Heart right ventricle (tissue), 16 donors: ENCODE results near the gene DROSHA. TPM values are rescaled to one million over a fixed set of nuclear protein-coding genes. Genes with fewer than 3 reads are reported as not detected.
A peak's percentile ranks its signal among the peaks of the same experiment; 100 is the strongest.

ENCODE experiments used
- ATAC-seq, 8 donors: fragments of 200-7000 bp; cut with Tn5 transposase; one replicate each; pipeline ENCODE4 v1.9.1; 2020; ENCODE audit warnings: mild to moderate bottlenecking in 8 of 8, moderate library complexity in 8 of 8, moderate number of reproducible peaks in 1 of 8
- DNase-seq, 2 donors: peaks; one replicate each; pipeline ENCODE4 v3.0.0-alpha.2; 2020
- H3K27ac ChIP-seq, 10 donors: fragments of 200-600 bp; sonication (generic) in 2 of 10; one replicate each; pipeline versions ENCODE4 v1.5.0 to v1.8.0; 2020 to 2022; ENCODE audit warnings: mild to moderate bottlenecking in 3 of 10
- H3K27me3 ChIP-seq, 7 donors: fragments of 200-600 bp; one replicate each; pipeline ENCODE4 v1.8.0; 2021 to 2022; ENCODE audit warnings: mild to moderate bottlenecking in 2 of 7
- H3K36me3 ChIP-seq, 9 donors: fragments of 200-600 bp; sonication (generic) in 1 of 9; one replicate each; pipeline versions ENCODE4 v1.5.0 to v1.8.0; 2020 to 2022; ENCODE audit warnings: mild to moderate bottlenecking in 2 of 9
- H3K4me1 ChIP-seq, 9 donors: fragments of 200-600 bp; sonication (generic) in 1 of 9; one replicate each; pipeline versions ENCODE4 v1.5.0 to v1.8.0; 2020 to 2022; ENCODE audit warnings: mild to moderate bottlenecking in 4 of 9
- H3K4me3 ChIP-seq, 10 donors: fragments of 200-600 bp; sonication (generic) in 2 of 10; one replicate each; pipeline versions ENCODE4 v1.5.0 to v1.8.0; 2020 to 2022; ENCODE audit warnings: mild to moderate bottlenecking in 7 of 10, moderate library complexity in 2 of 10
- H3K9me3 ChIP-seq, 11 donors: fragments of 200-600 bp in 10 of 11; sonication (generic) in 2 of 11; one replicate each; pipeline versions ENCODE4 v1.5.0 to v1.8.0; 2013 to 2022; ENCODE audit warnings: mild to moderate bottlenecking in 2 of 11, control low read depth in 1 of 11, moderate library complexity in 1 of 11
- WGBS, 2 donors: extraction: QIAGEN DNeasy Blood & Tissue Kit; methylation state at CpG; one replicate each; pipeline ENCODE4 v1.1.7; 2013; ENCODE audit warnings: inconsistent platforms in 1 of 2; 5-methylcytosine and 5-hydroxymethylcytosine counted together
- intact Hi-C, 10 donors: fragments of 100-400 bp; cut with DNase I; formaldehyde crosslinking; loops; one replicate each; pipeline versions ENCODE4 v1.11.1 to v1.14.2; 2022
- polyA plus RNA-seq, 2 donors: library from polyadenylated mRNA; stranded (reverse); fragments of 200-250 nt; gene quantifications; one replicate each; pipeline ENCODE4 v1.2.3, GENCODE V29; 2013
- total RNA-seq, 10 donors: library from RNA; stranded (reverse); fragmentation: NEBNext Ultra II Directional in 3 of 10; extraction: Animal tissue kit (Norgen Biotek cat#: 25700) in 3 of 10; gene quantifications; one replicate each; pipeline versions ENCODE4 v1.2.1 to v1.2.4, GENCODE V29; 2021 to 2023
- TF ChIP-seq, protein P1 (sequence below), 9 donors: fragments of 200-600 bp; sonication (generic) in 2 of 9; IDR thresholded peaks; one replicate each; pipeline versions ENCODE4 v1.5.0 to v1.8.0; 2021 to 2022; ENCODE audit warnings: antibody characterized with exemption in 9 of 9, mild to moderate bottlenecking in 5 of 9, moderate library complexity in 1 of 9
- donor health status: Arrhythmogenic right ventricular cardiomyopathy.
- donor health status: ischemic (EF 13 %, LVEDD 7.1; RV severe dilation, severe dysfunction).
- donor health status: healthy with polysubstance abuse.
- donor health status: DM: no; HTN: yes; CAD: no.
- donor health status: DM: no; HTN: no; CAD: no.
- donor health status: ischemic (EF 25% LVEDD 6.9; RV normal size, moderate dysfunction).
- donor health status: ischemic (EF 25% LVEDD 5.7; RV mildly dilated, moderate dysfunction).
- donor health status: healthy.
- donor health status: DM: yes; HTN: yes; CAD: no.
- donor health status: Ischemic cardiomyopathy.
- donor health status: ischemic (EF 35%, LVEDD 5.7; RV mildly dilated, moderate dysfunction).
- donor health status: nonischemic (EF 11% LVEDD 7.7; RV severe dilation, severe dysfunction).
- donor health status: DM: yes; HTN: yes; CAD: no.
- donor health status: PGD.
- donor health status: ischemic (EF 29% LVEDD 5.4; RV normal size, mild dysfunction).
- donor health status: nonischemic (EF 23%, LVEDD 6.1; RV moderate dilation, normal function).

Gene DROSHA
- total and polyA plus RNA-seq, 12 donors = 29.8 to 47.6 (median 36.2) TPM

DNA sequence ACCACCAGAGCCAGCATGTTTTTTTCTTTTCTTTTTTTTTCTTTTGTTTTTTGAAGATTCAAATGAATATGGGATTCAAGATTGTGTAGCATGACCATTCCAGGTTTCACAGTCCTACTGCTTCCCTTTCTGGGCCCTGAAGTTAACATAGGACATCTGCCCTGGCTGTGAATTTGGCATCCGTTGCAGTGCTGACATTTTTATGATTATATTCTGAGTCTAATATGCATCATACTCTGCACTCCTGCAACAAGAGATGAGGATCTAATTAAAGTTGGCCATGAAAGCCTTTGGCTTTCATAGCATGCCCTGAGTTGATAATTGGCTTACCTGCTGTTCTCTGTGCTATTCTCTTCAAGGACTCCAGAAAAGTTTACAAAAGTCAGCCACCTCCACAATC lies 30.1 kb upstream of the DROSHA start:
- H3K4me3 ChIP-seq = no peak overlapping the region
- WGBS, 2 donors = 31 to 48% methylated on average over 1 of the region's 1 CpG
- intact Hi-C loops = loop anchor here in 1 of 10 donors (10.0 kb wide), 1 partner anchor 523 kb away; no protein-coding TSS in a partner anchor
- no peaks in the 10 kb centered on the region for H3K27me3 ChIP-seq
- DNase-seq (no peak), ATAC-seq (peak in 1 of 8 donors; percentile 30)
- H3K9me3 ChIP-seq = peaks cover 0 to 8% (median 0%) of the 10 kb centered on the region in 11 donors
- H3K4me1 ChIP-seq = peaks cover 0 to 15% (median 7%) of the 10 kb centered on the region in 9 donors
- TF ChIP-seq, protein P1, sequence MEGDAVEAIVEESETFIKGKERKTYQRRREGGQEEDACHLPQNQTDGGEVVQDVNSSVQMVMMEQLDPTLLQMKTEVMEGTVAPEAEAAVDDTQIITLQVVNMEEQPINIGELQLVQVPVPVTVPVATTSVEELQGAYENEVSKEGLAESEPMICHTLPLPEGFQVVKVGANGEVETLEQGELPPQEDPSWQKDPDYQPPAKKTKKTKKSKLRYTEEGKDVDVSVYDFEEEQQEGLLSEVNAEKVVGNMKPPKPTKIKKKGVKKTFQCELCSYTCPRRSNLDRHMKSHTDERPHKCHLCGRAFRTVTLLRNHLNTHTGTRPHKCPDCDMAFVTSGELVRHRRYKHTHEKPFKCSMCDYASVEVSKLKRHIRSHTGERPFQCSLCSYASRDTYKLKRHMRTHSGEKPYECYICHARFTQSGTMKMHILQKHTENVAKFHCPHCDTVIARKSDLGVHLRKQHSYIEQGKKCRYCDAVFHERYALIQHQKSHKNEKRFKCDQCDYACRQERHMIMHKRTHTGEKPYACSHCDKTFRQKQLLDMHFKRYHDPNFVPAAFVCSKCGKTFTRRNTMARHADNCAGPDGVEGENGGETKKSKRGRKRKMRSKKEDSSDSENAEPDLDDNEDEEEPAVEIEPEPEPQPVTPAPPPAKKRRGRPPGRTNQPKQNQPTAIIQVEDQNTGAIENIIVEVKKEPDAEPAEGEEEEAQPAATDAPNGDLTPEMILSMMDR (IDR thresholded peaks at IDR 0.05) = no peak
- peaks cover 0 to 12% (median 4%) of the 10 kb centered on the region in 9 donors for H3K36me3 ChIP-seq
- no peak overlapping the region for H3K27ac ChIP-seq

DNA sequence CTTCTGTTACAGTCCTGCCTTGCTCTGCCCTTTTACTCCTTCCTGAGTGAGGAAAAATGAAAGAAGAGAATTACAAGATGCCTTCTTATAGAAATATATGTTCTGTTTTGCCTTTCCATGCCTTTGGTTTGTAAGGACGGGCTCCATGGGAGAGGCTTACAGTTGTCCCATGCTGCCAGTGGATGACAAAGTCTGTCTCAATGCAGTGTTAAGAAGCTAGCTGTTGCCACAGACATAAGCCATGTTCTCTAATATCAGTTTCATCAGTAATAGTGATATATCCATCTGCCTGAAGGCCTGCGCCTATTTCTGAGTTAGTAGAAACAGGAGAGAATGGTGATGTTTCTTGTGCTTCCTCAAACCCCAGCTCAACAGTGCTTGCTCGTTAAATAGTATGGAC lies 28.0 kb upstream of the DROSHA start:
- Histone ChIP-seq H3K4me3 (no peak overlapping the region), H3K27ac (no peak overlapping the region), H3K9me3 (no peaks in the 10 kb centered on the region), H3K36me3 (peaks cover 0 to 32% (median 12%) of the 10 kb centered on the region in 9 donors), H3K4me1 (peaks cover 0 to 15% (median 7%) of the 10 kb centered on the region in 9 donors), H3K27me3 (no peaks in the 10 kb centered on the region)
- 94 to 96% methylated on average over 3 of the region's 3 CpGs for WGBS, 2 donors
- intact Hi-C loops = loop anchor here in 1 of 10 donors (10.0 kb wide), 1 partner anchor 525 kb away; no protein-coding TSS in a partner anchor
- TF ChIP-seq, protein P1 (IDR thresholded peaks at IDR 0.05) = no peak
- DNase-seq (no peak), ATAC-seq (no peak)

DNA sequence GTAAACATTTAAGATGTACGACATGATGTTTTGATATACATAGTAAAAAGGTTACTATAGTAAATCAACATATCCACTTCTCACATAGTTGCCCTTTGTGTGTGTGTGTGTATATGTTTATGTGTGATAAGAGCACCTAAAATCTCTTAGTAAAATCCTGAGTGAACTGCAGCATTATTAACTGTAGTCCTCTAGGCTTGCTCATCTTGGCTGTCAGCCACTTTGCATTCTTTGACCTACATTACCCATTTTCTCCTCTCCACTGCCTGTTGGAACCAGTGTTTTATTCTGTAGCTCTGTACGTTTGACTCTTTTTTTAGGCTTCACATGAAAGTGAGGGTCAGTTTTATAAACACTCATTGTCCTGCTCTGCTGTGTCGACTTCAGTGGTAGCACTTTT lies 24.6 kb upstream of the DROSHA start:
- Histone ChIP-seq H3K9me3 (no peaks in the 10 kb centered on the region), H3K27me3 (no peaks in the 10 kb centered on the region), H3K4me1 (no peaks in the 10 kb centered on the region), H3K4me3 (no peak overlapping the region), H3K36me3 (peaks cover 0 to 66% (median 28%) of the 10 kb centered on the region in 9 donors), H3K27ac (no peak overlapping the region)
- TF ChIP-seq, protein P1 (IDR thresholded peaks at IDR 0.05) = no peak
- intact Hi-C loops = no loop called here
- 95 to 98% methylated on average over 3 of the region's 3 CpGs for WGBS, 2 donors
- ATAC-seq = no peak
- no peak for DNase-seq

- no peaks in the 10 kb centered on the region for H3K9me3 ChIP-seq
- H3K36me3 ChIP-seq = peaks cover 0 to 82% (median 33%) of the 10 kb centered on the region in 9 donors
- no peaks in the 10 kb centered on the region for H3K27me3 ChIP-seq
- DNase-seq = no peak
- H3K4me3 ChIP-seq = no peak overlapping the region
- intact Hi-C loops = no loop called here
- TF ChIP-seq, protein P1 (IDR thresholded peaks at IDR 0.05) = no peak
- no peaks in the 10 kb centered on the region for H3K4me1 ChIP-seq
- WGBS, 2 donors = 98 to 99% methylated on average over 1 of the region's 1 CpG
- H3K27ac ChIP-seq = no peak overlapping the region
- ATAC-seq = no peak
Measured at GRCh38 chr5:31554552-31554951, 22.7 kb upstream of the DROSHA start.
